Coronary artery (tissue), 2 donors: ENCODE measurements around the gene ARL15.

Experiments
- DNase-seq: peaks from one replicate; pipeline ENCODE4 v3.0.0-alpha.2; 2017; ENCODE audit warnings: low spot score
- H3K27ac ChIP-seq, 2 donors: fragments of 200-600 bp; sonication (generic); one replicate each; pipeline ENCODE4 v1.5.1; 2016 to 2019
- H3K4me3 ChIP-seq: fragments of 200-600 bp; sonication (generic); 2 replicates; pipeline ENCODE4 v1.5.1; 2016; ENCODE audit warnings: mild to moderate bottlenecking, moderate library complexity
- TF ChIP-seq, protein P1 (sequence below): fragments of 200-600 bp; sonication (generic); IDR thresholded peaks from one replicate; pipeline ENCODE4 v1.5.1; 2019; ENCODE audit warnings: antibody characterized with exemption

The ARL15 gene

DNA sequence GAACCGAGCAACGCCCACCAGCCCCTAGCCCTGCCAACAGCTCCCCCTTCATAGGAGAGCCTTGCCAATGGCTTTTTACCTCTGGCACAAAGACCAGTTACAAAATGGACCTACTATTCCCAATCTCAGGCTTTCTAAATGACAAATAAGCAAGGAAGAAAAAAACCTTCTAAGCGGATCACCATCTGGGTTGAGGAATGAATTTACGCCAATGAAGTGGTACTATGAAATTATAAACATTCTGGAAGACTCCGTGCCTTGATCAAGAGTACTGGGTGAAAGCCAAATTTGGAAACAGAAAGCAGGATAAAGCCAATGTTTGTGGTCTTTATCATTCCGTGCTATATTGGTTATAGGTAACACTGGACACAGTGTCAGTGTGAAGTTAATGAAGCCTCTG, 378.0 kb downstream of the ARL15 start:
- TF ChIP-seq, protein P1, sequence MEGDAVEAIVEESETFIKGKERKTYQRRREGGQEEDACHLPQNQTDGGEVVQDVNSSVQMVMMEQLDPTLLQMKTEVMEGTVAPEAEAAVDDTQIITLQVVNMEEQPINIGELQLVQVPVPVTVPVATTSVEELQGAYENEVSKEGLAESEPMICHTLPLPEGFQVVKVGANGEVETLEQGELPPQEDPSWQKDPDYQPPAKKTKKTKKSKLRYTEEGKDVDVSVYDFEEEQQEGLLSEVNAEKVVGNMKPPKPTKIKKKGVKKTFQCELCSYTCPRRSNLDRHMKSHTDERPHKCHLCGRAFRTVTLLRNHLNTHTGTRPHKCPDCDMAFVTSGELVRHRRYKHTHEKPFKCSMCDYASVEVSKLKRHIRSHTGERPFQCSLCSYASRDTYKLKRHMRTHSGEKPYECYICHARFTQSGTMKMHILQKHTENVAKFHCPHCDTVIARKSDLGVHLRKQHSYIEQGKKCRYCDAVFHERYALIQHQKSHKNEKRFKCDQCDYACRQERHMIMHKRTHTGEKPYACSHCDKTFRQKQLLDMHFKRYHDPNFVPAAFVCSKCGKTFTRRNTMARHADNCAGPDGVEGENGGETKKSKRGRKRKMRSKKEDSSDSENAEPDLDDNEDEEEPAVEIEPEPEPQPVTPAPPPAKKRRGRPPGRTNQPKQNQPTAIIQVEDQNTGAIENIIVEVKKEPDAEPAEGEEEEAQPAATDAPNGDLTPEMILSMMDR = no peak
- no peak overlapping the region for H3K27ac ChIP-seq
- DNase-seq = no peak
- no peak overlapping the region for H3K4me3 ChIP-seq

- H3K4me3 ChIP-seq = no peak overlapping the region
- no peak for DNase-seq
- TF ChIP-seq, protein P1 = no peak
- H3K27ac ChIP-seq = no peak overlapping the region
Observed at GRCh38 chr5:53930457-53930856, 379.9 kb downstream of the ARL15 start.

- Histone ChIP-seq H3K4me3 (no peak overlapping the region), H3K27ac (no peak overlapping the region)
- no peak for DNase-seq
- TF ChIP-seq, protein P1 = no peak
Observed at GRCh38 chr5:53929570-53929969, 380.8 kb downstream of the ARL15 start.

GRCh38 chr5:53929152-53929551, 381.2 kb downstream of the ARL15 start:
- DNase-seq = no peak
- no peak overlapping the region for H3K4me3 ChIP-seq
- H3K27ac ChIP-seq = no peak overlapping the region
- TF ChIP-seq, protein P1 = no peak

GRCh38 chr5:53928641-53929040, 381.7 kb downstream of the ARL15 start:
- Histone ChIP-seq H3K4me3 (no peak overlapping the region), H3K27ac (no peak overlapping the region)
- no peak for DNase-seq
- TF ChIP-seq, protein P1 = no peak

DNA sequence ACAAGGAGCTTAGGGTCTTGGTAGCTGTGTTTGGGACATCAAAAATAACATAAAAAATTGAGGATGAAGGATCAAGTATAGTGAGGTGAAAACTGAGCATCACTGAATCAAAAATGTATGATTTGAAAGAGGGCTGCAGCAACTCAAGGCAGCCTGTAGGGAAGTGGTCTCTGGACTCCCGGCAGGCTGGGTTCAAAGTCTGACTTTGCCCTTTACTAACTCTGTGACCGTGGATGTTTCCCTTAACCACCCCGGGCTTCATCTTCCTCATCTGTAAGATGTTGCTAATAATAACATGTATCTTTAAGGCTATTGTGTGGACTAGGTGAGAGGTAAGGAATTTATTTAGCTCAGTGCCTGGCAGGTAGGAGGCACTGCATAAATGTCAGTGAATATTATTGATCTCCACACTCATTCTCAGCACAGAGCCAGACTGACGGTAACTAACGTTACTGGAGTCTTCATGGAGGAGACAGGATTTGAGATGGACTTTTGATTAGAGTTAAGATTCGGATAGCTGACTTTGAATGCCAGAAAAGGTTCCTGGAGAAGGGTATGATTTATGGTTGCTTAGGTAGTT, 382.6 kb downstream of the ARL15 start:
- TF ChIP-seq, protein P1 = no peak
- DNase-seq = no peak
- Histone ChIP-seq H3K4me3 (no peak overlapping the region), H3K27ac (no peak overlapping the region)

- no peak for DNase-seq
- TF ChIP-seq, protein P1 = no peak
- Histone ChIP-seq H3K4me3 (no peak overlapping the region), H3K27ac (no peak overlapping the region)
Observed at GRCh38 chr5:53926026-53926425, 384.3 kb downstream of the ARL15 start.
